Tongue (tissue), 2 donors: ENCODE data around the gene DAP3. TPM values are rescaled to one million over a fixed set of nuclear protein-coding genes. Genes with fewer than 3 reads are reported as not detected.
"Not testable (repeated sequence)": the region's sequence is repeated elsewhere in the genome, so short reads cannot be mapped to it uniquely, and the experiment has no call there.

Experiments used
- DNase-seq: peaks from one replicate; pipeline ENCODE4 v3.0.0-alpha.2; 2015
- total RNA-seq: library from RNA; depleted of rRNA; stranded (reverse); fragments of >200 nt; gene quantifications from one replicate; pipeline ENCODE4 v1.2.3, GENCODE V29; 2014

Gene DAP3
- total RNA-seq, 1 donor from 2014 or later = 78.6 TPM

DNA sequence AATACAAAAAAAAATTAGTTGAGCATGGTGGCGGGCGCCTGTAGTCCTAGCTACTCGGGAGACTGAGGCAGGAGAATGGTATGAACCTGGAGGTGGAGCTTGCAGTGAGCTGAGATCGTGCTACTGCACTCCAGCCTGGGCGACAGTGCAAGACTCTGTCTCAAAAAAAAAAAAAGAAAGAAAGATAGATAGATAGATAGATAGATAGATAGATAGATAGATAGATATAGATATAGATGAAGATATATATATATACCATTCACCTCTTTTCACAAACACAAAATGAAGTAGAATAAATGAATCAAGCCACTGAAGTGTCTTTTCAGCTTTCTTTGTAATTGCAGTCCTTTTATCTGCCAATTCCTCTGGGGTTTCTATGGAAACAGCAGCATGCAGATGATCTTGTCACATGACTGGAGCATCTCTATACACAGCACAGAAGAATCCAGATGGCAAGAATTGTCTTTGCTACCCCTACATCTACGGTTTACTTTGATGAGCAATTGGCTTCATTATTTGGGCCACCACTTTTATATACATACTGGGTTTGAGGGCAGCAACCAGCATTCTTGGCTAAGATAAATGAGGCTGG, 29.7 kb downstream of the DAP3 start:
- not testable (repeated sequence) for DNase-seq

DNA sequence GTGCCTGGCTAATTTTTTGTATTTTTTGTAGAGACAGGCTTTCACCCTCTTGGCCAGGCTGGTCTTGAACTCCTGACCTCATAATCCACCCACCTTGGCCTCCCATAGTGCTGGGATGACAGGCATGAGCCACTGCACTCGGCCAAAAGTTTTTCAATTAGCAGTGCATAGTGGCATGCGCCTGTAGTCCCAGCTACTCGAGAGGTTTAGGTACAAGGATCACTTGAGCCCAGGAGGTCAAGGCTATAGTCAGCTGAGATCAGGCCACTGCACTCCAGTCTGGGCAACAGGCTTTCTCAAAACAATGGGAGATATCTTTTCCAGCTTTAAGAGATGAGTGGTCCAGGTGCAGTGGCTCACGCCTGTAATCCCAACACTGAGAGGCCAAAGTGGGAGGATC, 30.8 kb downstream of the DAP3 start:
- no peak for DNase-seq

DNA sequence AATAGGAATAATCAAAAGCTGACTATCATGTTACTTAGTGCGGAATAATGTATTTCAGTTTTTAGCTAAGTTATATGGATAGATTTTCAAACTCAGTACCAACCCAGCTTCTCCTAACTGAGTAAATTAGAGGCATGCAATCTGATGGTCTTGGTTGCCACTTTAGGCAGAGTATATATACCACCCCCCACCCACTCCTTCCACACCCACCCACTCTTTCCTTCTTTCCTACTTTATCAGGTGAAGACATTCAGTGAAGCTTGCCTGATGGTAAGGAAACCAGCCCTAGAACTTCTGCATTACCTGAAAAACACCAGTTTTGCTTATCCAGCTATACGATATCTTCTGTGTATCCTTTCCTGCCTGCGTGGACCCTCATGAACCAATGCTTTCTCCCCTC, 36.3 kb downstream of the DAP3 start:
- no peak for DNase-seq

DNA sequence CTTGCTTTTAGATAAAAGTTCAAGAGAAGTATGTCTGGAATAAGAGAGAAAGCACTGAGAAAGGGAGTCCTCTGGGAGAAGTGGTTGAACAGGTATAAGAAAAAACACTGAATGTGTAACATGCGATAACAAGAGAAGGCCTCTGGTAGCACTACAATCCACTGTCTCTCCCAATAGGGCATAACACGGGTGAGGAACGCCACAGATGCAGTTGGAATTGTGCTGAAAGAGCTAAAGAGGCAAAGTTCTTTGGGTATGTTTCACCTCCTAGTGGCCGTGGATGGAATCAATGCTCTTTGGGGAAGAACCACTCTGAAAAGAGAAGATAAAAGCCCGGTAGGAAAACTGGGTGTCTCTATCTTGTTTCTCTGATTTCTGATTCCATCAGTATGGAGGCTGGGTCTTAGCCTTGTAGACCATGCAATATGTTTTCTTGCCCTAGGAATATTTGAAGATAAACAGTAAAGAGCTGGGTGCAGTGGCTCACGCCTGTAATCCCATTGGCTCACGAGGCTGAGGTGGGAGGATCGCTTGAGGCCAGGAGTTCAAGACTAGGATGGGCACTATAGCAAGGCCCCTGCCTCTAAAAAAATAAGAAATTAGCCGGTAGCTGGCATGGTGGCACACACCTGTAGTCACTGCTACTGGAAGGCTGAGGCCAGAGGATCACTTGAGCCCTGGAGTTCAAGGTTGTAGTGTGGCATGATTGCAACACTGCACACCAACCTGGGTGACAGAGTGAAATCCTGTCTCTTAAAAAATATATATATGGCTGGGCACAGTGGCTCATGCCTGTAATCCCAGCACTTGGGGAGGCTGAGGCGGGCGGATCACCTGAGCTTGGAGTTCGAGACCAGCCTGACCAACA, 40.4 kb downstream of the DAP3 start:
- peak; percentile 68 for DNase-seq

DNA sequence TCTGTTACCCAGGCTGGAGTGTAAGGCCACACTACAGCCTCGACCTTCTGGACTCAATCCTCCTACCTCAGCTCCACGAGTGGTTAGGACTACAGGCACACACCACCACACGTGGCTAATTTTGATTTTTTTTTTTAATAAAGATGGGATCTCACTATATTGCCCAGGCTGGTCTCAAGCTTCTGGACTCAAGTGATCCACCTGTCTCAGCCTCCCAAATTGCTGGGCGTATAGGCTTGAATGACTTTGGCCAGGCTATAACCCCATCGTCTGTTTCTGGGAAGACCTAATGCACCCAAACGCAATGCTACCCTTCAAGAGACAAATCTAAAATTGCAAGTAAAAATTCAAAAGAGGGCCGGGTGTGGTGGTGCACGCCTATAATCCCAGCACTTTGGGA, 52.1 kb downstream of the DAP3 start:
- DNase-seq = no peak

DNA sequence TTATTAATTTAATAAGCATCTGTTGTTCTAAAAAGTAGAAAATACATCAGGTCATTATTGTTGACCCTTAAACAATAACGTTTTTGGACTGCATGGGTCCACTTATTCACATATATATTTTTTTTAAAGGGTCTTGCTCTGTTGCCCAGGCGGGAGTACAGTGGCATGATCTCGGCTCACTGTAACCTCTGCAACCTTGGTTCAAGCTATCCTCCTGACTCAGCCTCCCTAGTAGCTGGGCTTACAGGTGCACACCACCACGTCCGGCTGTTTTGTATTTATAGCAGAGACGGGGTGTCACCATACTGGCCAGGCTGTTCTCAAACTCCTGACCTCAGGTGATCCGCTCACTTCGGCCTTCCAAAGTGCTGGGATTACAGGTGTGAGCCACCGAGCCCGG, 53.0 kb downstream of the DAP3 start:
- DNase-seq = no peak

DNA sequence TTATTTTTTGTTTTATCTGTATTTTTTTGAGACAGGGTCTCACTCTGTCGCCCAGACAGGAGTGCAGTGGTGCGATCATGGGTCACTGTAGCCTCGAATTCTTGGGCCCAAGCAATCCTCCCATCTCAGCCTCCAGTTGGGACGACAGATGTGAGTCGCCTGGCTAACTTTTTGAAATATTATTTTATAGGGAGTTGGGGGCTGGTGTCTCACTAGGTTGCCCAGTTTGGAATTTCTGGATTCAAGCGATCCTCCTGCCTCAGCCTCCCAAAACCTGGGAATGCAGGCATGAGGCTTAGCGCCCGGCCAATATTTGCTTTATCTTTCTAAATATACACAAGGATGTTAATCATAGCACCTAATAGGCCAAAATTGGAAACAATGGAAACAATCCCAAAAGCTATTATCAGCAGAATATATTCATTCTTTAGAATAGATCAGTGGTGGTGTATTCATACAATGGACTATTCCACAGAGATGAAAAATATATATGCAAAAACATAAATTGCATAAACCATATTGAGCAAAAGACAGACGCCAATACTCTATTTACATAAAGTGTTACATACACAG, 55.9 kb downstream of the DAP3 start:
- DNase-seq = no peak

DNA sequence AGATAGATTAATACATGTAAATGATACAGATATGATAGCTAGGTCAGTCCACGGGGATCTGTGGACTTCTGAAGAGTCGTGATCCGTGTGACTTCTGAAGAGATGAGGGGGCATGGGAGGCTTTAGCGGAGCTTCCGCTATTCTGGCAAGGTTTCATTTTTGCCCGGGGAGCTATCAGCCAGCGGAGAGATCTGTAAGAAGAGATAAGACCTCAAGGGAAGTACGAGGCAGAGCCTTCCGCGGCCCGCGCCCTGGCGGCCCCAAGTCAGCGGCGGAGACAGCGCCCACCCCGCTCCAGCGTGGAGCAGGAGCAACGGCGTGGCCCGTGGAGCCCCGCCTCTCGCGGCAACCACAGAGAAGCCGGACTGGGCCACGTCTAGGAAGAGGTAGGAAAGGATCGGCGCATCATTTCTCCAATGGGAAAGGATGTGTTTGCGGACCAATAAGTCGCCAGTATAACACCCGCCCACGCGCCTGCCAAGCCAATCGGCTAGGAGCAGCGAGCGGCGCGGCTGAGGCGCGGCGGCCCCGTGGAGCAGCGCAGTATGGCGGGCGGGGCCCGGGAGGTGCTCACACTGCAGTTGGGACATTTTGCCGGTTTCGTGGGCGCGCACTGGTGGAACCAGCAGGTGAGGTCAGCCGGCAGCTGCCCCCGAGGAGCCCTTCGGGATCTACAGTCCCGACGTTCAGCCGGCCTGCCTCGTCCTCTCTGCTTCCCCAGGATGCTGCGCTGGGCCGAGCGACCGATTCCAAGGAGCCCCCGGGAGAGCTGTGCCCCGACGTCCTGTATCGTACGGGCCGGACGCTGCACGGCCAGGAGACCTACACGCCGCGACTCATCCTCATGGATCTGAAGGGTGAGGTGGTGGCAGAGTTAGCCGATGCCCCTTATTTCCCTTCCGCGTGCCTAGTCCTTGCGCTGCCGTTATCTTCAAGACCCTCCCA, 56.7 kb downstream of the DAP3 start:
- DNase-seq = peak; percentile 98

DNA sequence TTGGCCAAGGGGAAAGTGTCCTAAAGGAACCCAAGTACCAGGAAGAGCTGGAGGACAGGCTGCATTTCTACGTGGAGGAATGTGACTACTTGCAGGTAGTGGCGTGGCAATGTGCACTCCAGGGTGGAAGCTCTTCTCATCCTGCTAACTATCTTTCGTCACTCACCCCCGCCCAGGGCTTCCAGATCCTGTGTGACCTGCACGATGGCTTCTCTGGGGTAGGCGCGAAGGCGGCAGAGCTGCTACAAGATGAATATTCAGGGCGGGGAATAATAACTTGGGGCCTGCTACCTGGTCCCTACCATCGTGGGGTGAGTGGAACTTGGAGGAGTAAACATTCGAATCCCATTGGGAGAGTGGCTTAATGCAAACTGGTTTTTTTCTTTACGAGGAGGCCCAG, 58.7 kb downstream of the DAP3 start:
- not testable (repeated sequence) for DNase-seq

DNA sequence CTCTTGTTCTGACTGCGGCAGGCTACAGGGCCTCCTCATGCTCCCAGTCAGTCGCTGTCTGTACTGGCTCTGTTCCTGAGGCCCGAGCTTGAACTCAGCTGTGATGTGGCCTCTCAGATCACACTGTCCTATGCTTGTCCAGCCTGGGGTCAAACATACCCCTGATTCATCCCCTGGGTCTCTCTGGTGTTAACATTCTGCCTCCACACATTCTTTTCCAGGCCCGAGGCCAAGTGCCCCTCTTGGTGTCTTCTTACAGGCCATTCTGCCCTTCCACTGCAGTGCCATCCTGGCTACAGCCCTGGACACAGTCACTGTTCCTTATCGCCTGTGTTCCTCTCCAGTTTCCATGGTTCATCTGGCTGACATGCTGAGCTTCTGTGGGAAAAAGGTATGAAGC, 59.2 kb downstream of the DAP3 start:
- DNase-seq = not testable (repeated sequence)

DNA sequence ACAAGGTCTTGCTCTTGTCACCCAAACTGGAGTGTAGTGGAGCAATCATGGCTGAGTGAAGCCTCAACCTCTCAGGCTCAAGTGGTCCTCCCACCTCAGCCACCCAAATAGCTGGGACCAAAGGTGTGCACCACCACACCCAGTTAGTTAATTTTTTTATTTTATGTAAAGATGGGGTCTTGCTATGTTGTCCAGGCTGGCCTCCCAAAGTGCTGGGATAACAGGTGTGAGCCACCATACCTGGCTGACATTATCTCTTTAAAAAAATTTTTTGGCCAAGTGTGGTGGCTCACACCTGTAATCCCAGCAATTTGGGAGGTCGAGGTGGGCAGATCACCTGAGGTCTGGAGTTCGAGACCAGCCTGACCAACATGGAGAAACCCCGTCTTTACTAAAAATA, 70.1 kb downstream of the DAP3 start:
- not testable (repeated sequence) for DNase-seq

DNA sequence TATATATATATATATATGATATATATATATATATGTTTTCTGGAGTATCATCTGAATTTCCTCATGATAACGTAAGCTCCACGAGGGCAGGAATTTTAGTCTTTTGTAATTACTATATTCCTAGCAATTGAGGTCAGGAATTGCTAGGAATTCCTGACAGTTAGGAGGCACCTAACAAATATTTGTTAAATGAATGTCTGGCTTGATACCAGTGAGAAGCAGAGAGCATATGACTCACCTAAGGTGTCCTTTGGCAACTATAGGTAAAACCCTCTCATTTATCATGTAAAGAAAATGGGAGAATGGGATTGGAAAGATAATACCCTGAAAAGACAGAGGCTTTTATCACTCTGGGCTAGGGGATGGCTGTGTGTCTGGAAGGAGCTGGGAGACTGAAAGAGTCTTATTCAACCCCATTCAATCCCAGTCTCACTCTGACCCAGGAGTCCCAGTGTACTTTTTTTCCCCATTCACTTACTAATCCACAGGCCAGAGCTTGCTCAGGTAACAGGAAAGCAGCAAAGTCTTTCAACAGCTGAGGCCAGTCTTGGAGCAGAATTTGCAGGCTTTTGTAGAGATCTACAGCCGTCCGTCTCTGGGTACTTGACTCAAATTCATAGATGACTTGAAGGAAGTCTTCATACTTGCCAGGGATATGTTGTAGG, 71.2 kb downstream of the DAP3 start:
- no peak for DNase-seq

DNA sequence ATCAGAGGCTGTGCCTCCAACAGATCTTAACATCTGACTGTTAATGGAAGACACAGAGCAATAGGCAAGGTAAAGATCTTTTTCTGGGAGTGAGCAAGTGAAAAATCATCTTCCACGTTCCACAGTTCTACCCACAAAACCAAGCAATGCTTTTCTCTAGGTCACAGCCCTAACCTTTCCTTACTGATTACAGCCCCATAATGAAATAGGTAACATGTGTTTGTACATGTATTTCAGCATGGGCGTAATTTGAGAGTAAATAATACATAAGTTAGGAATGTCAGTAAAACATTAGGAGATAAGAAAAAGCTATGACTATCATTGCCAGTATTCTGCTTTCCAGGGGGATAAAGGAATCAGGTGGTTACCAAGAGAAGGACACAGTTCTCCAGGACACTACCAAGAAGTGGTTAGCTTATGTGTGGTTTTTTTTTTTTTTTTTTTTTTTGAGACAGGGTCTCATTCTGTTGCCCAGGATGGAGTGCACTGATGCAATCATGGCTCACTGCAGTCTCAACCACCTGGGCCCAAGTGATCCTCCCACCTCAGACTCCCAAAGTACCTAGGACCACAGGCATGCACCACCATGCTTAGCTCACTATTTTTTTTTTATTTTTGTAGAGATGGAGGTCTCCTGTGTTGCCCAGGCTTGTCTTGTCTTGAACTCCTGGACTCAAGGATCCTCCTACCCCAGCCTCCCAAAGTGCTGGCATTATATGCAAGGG, 72.0 kb downstream of the DAP3 start:
- no peak for DNase-seq

DNA sequence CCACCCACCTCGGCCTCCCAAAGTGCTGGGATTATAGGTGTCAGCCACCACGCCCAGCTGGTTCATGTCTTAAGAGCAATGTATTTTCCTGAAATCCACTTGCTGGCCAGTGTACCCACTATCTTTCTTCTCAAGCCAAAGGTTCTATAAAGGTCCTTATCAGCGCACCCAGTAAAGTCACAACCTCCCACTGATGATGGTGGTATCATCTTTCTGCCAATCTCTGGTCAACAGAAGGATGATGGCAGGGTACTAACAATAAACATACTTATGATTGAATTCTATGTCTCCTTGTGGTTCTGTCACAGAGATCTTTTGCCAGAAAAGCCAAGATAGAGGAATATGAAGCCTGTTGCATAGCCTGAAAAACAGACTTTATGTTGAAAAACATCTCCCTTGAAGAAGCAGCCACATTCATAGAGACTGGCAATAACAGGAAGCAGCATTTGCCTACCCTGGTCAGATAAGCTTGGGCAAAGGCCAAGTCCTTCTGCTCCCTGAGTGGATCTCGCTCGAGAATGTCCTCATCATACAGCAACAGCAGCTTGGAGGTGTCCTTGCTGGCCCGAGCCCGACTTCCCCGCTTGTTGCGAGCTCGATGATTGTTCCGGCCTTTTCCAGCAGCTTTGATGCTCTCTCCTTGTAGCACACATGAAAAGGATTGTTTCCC, 73.0 kb downstream of the DAP3 start:
- no peak for DNase-seq

DNA sequence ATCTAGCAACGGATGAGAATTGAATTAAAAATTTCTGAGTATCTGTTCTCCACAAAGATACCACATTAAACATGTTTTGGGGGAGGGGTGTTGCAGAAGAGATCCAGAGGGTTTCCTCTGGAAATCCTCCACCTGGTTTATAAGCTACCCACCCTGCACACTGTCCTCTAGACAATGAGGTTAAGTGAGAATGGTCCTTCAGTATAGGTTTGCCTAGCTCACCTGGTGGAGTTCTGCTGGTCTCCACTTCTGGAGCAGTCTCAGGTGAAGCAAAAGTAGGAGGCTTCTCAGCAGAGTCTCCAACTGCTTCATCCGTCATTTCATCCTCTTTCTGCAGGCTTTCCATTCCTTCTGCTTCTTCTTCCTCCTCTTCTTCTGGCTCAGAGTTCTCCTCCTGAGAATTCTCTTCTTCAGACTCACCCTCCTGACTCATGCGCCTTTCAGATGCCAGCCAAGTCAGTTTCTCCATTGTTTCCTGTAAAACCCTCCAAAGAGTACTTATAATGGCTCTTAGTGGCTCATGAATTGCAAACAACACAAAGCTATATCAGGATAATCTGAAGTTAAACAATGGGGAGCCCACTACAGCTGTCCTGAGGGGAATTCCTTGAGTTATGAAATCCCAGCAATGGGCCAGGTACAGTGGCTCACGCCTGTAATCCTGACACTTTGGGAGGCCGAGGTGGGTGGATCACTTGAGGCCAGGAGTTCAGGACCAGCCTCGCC, 74.4 kb downstream of the DAP3 start:
- DNase-seq = peak; percentile 9

DNA sequence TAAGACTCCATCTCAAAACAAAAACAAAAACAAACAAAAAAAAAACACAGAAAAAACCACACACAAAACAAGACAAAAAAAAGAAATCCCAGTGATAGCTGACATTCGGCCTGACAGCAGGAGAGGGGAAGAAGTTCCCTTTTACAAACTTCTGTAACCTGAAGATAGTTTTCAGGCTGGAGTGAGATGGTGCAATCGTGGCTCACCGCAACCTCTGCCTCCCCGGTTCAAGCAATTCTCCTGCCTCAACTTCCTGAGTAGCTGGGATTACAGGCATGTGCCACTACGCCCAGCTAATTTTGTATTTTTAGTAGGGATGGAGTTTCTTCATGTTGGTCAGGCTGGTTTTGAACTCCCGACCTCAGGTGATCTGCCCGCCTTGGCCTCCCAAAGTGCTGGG, 75.1 kb downstream of the DAP3 start:
- DNase-seq = not testable (repeated sequence)

DNA sequence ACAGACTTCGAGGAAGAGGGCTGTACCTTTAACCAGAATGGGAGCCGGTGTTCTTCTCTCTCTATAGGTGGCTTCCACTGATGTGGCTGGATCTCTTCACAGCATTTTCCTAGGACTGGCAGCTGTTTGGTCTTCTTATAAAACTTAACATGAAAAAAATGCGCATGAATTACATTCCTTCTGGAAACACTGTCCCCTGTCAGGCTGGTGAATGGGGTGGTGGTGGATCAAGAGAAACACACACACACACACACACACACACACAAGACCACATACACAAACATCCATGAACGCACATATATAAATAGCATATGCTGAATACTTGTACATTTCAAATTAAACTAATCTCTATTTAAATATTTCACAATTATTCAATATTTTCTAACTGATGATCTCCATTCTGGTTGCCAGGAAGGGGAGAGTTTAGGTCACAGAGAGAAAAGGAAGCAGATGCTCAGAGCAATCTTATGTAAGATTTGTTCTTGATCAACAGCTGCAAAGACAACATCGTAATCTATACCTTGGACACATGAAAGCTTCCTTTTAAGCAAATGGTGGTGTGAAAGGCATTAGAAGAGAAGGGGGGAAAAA, 78.6 kb downstream of the DAP3 start:
- not testable (repeated sequence) for DNase-seq

DNA sequence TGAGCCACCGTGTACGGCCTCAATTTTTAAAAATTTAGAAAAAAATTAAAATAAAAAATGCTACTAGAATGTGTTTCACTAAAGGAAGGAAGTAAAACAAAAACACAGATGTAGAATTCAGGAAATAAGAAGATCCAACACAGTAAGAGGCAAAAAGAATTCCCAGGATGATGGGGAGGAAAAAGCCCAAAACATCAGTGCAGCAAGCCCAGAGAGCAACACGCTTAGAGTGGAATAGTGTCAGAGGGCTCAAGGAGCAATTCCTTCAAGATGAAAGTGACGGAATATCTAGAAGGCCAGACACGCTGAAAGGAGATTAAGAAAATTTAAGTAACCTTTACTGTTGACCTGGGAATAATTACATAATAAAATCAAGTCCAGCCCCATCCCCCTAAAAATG, 80.4 kb downstream of the DAP3 start:
- DNase-seq = no peak

DNA sequence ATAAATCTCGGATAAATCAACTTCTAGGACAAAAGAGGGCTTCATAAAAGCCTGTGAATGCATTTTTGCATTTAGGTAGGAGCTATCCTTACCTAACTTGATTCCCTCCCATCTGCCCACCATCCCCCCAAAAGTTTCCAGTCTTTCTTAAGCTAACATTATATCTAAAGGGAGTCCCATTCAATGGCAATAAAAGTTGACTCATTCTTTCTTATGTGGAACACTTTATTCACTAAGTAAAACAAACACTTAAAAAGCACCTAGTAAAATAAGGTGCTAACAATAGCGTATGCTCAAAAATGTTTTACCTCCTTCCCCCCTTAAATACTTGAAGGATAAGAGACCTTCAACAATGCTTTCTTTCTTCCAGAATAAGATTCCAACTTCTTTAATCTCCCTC, 84.3 kb downstream of the DAP3 start:
- DNase-seq = no peak
